Measurements from ENCODE around the gene FKBP7. TPM values are rescaled to one million over a fixed set of nuclear protein-coding genes. Genes with fewer than 3 reads are reported as not detected.
"Not testable (repeated sequence)": the region's sequence is repeated elsewhere in the genome, so short reads cannot be mapped to it uniquely, and the experiment has no call there.

Gene FKBP7
- total RNA-seq, 1 donor from 2014 or later, result 5.5 TPM

- DNase-seq (ENCODE audit: low spot score), result no peak
Measured at GRCh38 chr2:178491612-178492011, 13.2 kb upstream of the FKBP7 start.

- DNase-seq (ENCODE audit: low spot score), result no peak
Measured at GRCh38 chr2:178485356-178485755, 7.0 kb upstream of the FKBP7 start.

GRCh38 chr2:178484245-178485041, 6.0 kb upstream of the FKBP7 start:
- DNase-seq (ENCODE audit: low spot score), result no peak

GRCh38 chr2:178482437-178482836, 4.0 kb upstream of the FKBP7 start:
- DNase-seq (ENCODE audit: low spot score), result no peak

GRCh38 chr2:178480227-178481181, 2.1 kb upstream of the FKBP7 start, which contains the start of gene PLEKHA3:
Gene PLEKHA3, plus strand, starts transcription at chr2:178480457. Its CDS starts 413 bp downstream, at chr2:178480870.
- peak; percentile 99 for DNase-seq (ENCODE audit: low spot score)

- DNase-seq (ENCODE audit: low spot score), result no peak
Measured at GRCh38 chr2:178479758-178480226, 1.4 kb upstream of the FKBP7 start.

- no peak for DNase-seq (ENCODE audit: low spot score)
Measured at GRCh38 chr2:178479275-178479616, 846 bp upstream of the FKBP7 start.

GRCh38 chr2:178478130-178478438, 316 bp downstream of the FKBP7 start:
- no peak for DNase-seq (ENCODE audit: low spot score)

- no peak for DNase-seq (ENCODE audit: low spot score)
Measured at GRCh38 chr2:178477443-178478129, 814 bp downstream of the FKBP7 start.

GRCh38 chr2:178476477-178476876, 1.9 kb downstream of the FKBP7 start:
- no peak for DNase-seq (ENCODE audit: low spot score)

- no peak for DNase-seq (ENCODE audit: low spot score)
Measured at GRCh38 chr2:178474560-178474959, 3.8 kb downstream of the FKBP7 start.

GRCh38 chr2:178473931-178474330, 4.5 kb downstream of the FKBP7 start:
- no peak for DNase-seq (ENCODE audit: low spot score)

GRCh38 chr2:178473373-178473772, 5.0 kb downstream of the FKBP7 start:
- no peak for DNase-seq (ENCODE audit: low spot score)

- DNase-seq (ENCODE audit: low spot score), result not testable (repeated sequence)
Measured at GRCh38 chr2:178471313-178471712, 7.1 kb downstream of the FKBP7 start.

GRCh38 chr2:178469219-178469849, 9.1 kb downstream of the FKBP7 start:
- DNase-seq (ENCODE audit: low spot score), result no peak

GRCh38 chr2:178457390-178457886, 21.0 kb downstream of the FKBP7 start:
- DNase-seq (ENCODE audit: low spot score), result no peak

GRCh38 chr2:178455947-178456346, 22.5 kb downstream of the FKBP7 start:
- no peak for DNase-seq (ENCODE audit: low spot score)

- DNase-seq (ENCODE audit: low spot score), result no peak
Measured at GRCh38 chr2:178452870-178453269, 25.5 kb downstream of the FKBP7 start.

- no peak for DNase-seq (ENCODE audit: low spot score)
Measured at GRCh38 chr2:178452334-178452733, 26.1 kb downstream of the FKBP7 start.

GRCh38 chr2:178450774-178451525, 27.4 kb downstream of the FKBP7 start, which contains the start of the genes PJVK and PRKRA:
Gene PJVK, plus strand, starts transcription at chr2:178451378. Its CDS starts 2,032 bp downstream, at chr2:178453410.
Gene PRKRA, minus strand, starts transcription at chr2:178451175. Its CDS starts 145 bp downstream, at chr2:178451030.
- peak; percentile 99 for DNase-seq (ENCODE audit: low spot score)
